ENCODE data around the gene CNKSR2.

DNA sequence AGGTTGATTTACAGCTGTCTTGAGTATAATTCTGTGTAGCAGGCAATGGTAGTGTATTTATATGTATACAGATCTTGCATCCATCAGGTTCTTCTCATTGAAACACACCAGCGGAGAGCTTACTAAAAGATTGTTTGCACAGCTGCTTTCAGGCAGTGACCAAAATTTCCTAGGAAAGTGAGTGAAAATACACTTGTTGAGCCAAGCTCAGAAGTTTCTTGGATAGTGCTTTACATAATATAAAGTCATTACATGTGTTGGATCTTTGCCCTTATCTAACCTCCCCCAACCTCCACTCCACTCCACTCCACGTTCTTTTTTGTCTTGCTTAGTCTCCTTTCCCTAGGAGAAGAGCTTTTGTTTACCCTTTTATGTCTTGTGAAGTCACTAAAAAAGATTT lies 34.1 kb downstream of the CNKSR2 start:
- TF ChIP-seq, protein P1, sequence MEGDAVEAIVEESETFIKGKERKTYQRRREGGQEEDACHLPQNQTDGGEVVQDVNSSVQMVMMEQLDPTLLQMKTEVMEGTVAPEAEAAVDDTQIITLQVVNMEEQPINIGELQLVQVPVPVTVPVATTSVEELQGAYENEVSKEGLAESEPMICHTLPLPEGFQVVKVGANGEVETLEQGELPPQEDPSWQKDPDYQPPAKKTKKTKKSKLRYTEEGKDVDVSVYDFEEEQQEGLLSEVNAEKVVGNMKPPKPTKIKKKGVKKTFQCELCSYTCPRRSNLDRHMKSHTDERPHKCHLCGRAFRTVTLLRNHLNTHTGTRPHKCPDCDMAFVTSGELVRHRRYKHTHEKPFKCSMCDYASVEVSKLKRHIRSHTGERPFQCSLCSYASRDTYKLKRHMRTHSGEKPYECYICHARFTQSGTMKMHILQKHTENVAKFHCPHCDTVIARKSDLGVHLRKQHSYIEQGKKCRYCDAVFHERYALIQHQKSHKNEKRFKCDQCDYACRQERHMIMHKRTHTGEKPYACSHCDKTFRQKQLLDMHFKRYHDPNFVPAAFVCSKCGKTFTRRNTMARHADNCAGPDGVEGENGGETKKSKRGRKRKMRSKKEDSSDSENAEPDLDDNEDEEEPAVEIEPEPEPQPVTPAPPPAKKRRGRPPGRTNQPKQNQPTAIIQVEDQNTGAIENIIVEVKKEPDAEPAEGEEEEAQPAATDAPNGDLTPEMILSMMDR (IDR thresholded peaks at IDR 0.05) = no peak
- no peak for TF ChIP-seq POLR2A (IDR thresholded peaks at IDR 0.05)
